Choroid plexus epithelial cell (primary cell): Measurements from ENCODE around the gene TOP2B.

Experiments
- DNase-seq: peaks from one replicate; pipeline ENCODE4 v3.0.0-alpha.2; 2010; ENCODE audit warnings: low read depth
- H3K4me3 ChIP-seq: 2 replicates; pipeline ENCODE4 v1.5.1; 2011; ENCODE audit warnings: low read depth, mild to moderate bottlenecking, control low read depth, low read length, moderate library complexity
- CTCF ChIP-seq: conservative IDR thresholded peaks from 2 replicates; pipeline ENCODE4 v1.5.1; 2011; ENCODE audit warnings: low read depth, mild to moderate bottlenecking, control low read depth, inconsistent platforms, low read length, moderate library complexity

The TOP2B gene

GRCh38 chr3:25677121-25677520 is 12.4 kb upstream of the TOP2B start:
- no peak for DNase-seq
- no peak overlapping the region for H3K4me3 ChIP-seq
- no peak for TF ChIP-seq CTCF

- no peak overlapping the region for H3K4me3 ChIP-seq
- DNase-seq = no peak
- no peak for TF ChIP-seq CTCF
These were observed 10.0 kb upstream of the TOP2B start for GRCh38 chr3:25674670-25675069.

GRCh38 chr3:25673738-25674298 is 9.1 kb upstream of the TOP2B start:
- no peak overlapping the region for H3K4me3 ChIP-seq
- DNase-seq = no peak
- no peak for TF ChIP-seq CTCF

- H3K4me3 ChIP-seq = peak overlapping the region; percentile 87
- DNase-seq = peak; percentile 69
- no peak for TF ChIP-seq CTCF
These were observed 891 bp upstream of the TOP2B start for GRCh38 chr3:25665315-25666280.

- no peak for TF ChIP-seq CTCF
- DNase-seq = peak; percentile 48
- peak overlapping the region; percentile 87 for H3K4me3 ChIP-seq
These were observed 567 bp downstream of the TOP2B start for GRCh38 chr3:25663869-25664811.

GRCh38 chr3:25663347-25663868 is 1.3 kb downstream of the TOP2B start:
- TF ChIP-seq CTCF = no peak
- peak overlapping the region; percentile 87 for H3K4me3 ChIP-seq
- DNase-seq = peak; percentile 39
